ENCODE data around the gene PDK2.

PDK2 gene

DNA sequence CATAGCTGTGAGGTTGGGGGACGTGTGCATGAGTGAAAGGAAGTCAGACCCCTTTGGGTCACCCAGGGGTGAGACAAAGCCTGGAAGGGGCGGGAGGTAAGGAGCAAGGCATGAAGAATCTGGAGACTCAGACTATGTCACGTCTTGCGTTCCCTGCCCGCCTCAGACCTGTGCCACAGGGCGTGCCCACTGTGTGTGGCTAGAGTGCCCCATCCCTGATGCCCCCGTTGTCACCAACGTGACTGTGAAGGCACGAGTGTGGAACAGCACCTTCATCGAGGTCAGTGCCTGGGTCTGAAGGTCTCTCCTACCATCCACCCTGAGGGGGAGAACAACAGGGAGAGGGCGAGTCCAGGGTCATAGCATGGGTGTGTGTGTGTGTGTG, 15.1 kb upstream of the PDK2 start:
- no peak for DNase-seq

DNA sequence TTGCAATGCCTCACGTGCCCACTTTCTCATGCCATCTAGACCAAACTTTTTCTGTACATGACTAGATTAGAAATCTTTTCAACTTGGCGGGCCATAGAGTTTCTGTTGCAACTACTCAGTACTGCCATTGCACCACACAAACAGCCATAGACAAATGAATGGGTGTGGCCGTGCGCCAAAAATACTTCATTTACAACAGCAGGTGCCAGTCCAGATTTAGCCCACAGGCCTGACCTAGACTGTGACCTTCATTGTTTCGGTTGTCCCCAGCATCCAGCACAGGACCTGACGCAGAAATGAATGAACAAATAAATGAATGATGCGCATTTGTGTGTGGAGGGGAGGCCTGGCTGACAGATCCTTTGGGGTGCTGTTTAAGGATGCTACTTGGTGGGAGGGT, 14.3 kb upstream of the PDK2 start:
- DNase-seq, result no peak

DNA sequence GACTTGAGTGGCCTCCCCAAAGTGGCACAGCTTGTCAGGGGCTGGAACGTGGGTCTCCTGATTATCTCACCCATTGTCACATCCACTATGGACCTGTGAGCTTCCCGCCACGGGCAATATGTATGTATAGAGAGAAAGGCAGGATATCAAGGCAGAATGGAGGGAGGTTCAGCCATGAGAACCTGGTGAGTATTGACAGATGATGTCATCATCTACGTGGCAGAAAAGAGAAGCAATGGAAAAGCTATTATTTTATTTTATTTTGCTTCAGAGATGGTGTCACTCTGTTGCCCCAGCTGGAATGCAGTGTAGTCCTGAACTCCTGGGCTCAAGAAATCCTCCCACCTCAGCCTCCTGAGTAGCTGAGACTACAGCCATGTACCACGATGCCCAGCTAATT, 13.4 kb upstream of the PDK2 start:
- no peak for DNase-seq

DNA sequence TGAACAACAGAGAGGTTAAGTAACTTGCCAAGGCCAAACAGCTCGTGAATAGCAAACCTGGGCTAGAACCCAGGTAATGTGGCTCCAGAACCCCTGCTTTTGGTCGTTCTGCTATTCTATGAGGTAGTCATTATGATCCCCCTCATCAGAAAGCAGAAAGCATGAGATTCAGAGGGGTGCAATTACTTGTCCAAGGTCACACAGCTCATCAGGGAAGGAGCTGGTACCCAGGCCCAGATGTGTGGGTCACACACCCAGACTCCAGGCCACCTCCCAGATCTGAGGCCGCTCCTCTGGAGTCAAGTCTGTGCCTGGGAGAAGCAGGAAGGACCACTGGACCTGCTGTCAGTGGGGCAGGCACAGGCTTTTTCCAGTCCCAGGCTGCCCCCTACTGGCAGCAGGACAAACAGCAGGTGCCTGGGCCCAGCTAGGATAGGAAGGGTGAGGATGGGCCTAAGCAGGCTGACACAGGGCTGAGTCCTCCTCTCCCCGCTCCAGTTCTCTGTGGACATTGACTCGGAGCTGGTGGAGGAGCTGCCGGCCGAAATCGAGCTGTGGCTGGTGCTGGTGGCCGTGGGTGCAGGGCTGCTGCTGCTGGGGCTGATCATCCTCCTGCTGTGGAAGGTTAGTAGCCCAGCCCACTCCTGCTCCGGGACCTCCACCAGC, 7.8 kb upstream of the PDK2 start:
- DNase-seq, result peak; percentile 37

DNA sequence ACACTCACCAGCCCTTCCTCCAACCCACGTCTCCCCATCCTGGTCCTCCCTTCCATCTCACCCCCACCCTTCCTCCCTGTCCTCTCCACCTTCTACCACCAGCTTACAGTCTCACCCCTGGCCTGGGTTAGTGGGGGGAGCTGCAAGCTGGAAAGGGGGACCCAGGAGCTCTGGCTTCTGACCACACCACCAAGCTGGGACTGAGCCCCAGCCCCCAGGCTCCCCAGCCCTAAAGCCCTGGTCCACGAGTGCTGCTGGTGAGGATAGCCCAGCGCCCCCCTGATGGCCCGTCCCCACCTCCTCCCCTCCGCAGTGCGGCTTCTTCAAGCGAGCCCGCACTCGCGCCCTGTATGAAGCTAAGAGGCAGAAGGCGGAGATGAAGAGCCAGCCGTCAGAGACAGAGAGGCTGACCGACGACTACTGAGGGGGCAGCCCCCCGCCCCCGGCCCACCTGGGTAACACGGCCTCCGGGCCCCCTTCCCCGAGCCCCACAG, 7.2 kb upstream of the PDK2 start:
- DNase-seq, result no peak

DNA sequence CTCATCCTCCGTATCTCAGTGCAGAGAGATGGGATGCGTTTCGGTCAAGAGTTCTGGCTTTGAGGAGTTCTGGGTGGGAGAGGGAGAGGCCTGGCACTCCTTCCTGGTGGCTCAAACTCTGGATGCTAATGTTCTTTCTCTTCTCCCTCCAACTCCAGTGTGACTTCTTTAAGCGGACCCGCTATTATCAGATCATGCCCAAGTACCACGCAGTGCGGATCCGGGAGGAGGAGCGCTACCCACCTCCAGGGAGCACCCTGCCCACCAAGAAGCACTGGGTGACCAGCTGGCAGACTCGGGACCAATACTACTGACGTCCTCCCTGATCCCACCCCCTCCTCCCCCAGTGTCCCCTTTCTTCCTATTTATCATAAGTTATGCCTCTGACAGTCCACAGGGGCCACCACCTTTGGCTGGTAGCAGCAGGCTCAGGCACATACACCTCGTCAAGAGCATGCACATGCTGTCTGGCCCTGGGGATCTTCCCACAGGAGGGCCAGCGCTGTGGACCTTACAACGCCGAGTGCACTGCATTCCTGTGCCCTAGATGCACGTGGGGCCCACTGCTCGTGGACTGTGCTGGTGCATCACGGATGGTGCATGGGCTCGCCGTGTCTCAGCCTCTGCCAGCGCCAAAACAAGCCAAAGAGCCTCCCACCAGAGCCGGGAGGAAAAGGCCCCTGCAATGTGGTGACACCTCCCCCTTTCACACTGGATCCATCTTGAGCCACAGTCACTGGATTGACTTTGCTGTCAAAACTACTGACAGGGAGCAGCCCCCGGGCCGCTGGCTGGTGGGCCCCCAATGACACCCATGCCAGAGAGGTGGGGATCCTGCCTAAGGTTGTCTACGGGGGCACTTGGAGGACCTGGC, 6.0 kb upstream of the PDK2 start:
- no peak for DNase-seq

DNA sequence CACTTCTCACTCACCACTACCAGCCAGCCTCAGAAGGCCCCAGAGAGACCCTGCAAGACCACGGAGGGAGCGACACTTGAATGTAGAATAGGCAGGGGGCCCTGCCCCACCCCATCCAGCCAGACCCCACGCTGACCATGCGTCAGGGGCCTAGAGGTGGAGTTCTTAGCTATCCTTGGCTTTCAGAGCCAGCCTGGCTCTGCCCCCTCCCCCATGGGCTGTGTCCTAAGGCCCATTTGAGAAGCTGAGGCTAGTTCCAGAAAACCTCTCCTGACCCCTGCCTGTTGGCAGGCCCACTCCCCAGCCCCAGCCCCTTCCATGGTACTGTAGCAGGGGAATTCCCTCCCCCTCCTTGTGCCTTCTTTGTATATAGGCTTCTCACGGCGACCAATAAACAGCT, 5.1 kb upstream of the PDK2 start:
- no peak for DNase-seq

DNA sequence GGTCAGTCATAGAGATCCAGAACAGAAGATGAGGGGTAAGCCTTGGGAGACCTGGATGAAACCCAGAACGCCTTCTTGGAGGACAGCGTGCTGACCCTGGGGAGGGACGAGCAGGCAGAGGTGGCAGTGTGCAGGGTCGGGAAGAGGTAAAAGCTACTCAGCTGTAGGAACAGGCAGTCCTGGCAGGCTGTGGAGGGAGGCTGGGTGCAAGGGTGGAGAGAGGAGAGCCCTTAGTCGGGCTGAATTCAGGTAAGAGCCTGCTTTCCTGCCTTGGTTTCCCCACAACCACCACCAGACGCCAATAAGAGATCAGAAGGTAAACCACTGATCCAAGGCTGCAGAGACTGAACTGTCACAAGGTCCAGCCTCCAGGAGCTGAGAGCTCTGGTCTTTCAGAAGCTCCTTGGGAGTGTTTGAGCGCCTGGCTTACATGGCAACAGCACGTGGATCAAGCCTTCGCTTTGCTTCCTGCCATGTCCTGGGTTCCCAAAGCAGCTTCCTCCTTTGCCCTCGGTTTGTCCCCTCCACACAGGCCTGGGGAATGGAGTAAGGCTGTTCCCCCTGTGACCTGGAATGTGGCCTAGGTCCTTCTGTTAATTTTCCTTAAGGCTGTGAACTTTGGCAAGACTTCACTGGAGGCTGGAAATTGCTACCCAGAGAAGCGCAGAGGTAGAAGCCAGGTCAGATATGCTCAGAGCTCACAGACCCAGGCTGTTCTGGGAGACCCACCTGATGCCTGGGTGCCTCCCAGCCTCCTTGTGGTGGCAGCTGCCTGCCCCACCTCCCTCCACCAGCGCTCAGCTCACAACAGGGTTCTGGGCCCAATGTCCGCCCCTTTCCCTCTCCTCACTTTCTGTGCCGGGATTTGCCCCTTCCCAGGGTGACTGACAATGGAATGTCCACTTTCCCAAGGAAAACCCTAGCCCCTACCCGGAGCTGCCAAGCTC, 3.9 kb upstream of the PDK2 start:
- DNase-seq, result no peak

DNA sequence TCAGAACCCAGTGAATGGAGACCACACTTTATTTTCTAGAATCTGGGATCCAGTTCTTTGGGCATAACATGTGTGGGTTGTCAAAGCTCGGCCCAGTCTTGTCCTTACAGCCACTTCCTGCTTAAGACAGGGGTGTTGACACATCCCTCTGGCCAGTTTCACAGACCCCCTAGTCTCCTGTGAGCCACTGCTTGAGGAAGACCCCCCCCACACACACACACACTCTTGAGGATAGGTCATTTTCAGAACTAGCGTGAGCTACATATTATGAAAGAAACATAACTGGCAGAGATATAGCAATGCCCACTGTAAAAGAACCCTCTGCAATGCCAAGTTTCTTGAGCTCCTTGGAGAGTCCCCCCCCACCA, 3.2 kb upstream of the PDK2 start:
- DNase-seq, result no peak

DNA sequence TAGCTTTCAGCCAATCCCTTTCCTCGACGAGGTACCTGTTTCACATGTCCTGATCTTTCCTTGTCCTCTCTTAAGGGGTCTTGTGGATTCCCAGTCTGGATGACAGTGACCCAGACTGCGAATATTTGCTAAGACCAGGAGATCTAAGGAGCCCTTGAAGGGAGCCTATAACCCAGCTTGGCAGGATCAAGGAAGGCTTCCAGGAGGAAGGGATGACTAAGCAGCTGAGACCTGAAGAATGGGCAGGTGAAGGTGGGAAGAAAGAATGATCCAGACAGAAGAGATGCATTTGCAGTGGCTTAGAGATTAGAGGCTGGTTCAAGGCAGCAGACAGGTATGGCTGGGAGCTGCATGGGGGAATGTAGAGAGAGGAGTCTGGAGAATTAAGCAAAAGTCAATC, 1.9 kb upstream of the PDK2 start:
- no peak for DNase-seq

DNA sequence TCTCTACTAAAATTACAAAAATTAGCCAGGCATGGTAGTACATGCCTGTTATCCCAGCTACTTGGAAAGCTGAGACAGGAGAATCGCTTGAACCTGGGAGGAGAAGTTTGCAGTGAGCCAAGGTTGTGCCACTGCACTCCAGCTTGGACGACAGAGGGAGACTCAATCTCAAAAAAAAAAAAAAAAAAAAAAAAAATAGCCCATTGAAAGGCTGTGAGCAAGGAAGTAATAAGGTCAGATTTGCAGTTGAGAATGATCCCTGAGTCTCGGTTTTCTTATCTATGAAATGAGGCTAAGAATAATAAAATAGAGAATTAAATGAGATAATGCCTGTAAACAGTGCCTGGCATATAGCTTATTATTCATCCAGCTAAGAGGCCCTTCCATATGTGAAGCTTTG, 1.3 kb upstream of the PDK2 start:
- no peak for DNase-seq

DNA sequence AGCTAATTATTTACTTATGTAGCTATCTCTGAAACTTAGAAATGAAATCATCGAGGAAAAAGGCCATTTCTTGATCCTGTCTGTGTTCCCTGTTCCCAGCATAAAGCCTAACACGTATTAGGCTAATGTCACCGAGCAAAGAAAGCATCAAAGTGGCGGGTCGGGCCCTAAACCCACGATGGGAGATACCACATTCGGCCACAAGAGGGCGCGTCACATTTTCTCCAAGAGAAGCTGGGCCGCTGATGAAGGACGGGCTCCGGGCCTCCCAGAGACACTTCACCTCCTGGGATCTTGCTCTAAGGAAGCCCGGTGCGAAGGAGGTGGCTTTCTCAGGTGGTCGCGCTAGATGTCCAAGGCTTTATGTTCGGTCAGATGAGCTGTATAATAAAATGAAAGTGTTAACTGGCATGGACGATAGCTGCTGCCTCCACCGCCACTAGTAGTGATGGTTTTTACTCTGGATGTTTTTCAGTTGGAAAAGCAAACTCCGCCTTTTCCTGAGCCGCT, 853 bp upstream of the PDK2 start:
- peak; percentile 75 for DNase-seq

DNA sequence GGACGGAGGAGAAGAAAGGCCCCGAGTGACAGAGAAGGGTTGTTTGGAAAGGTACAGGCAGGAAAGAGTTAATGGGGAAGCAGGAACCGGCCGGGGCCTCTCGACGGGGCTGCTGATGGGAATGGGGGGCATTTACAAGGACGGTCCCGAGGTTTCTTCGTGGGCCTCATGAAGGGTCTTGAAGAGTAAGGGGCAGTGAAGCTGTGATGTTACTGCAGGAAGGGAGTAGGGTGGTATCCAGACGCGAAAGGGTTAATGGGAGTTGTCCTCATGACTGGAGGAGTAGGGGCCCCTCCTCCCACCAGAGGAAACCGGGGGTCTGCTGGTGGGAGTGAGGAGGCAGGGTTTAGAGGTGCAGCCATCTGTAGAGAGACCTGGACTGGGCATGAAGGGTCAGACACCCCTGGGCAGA, 481 bp downstream of the PDK2 start:
- DNase-seq, result no peak

DNA sequence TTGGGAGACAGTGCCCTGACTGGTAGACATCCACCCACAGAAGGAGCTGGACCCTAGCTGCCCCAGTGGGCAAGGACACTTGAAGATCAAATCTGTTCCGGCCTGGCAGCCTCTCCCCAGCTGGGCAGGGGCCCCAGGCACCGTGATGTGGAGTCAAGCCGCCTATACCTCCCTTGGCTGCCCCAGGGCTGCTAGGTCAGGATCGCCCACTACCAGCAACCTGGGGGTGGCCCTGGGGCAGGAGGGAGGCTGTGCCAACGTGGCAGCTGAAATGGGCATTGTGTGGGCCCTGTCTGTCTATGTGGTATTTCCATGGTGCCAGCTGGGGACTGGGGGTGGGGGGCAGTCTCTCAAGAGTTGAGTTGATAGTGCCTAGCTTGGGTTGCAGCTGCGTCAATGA, 941 bp downstream of the PDK2 start:
- DNase-seq, result no peak

DNA sequence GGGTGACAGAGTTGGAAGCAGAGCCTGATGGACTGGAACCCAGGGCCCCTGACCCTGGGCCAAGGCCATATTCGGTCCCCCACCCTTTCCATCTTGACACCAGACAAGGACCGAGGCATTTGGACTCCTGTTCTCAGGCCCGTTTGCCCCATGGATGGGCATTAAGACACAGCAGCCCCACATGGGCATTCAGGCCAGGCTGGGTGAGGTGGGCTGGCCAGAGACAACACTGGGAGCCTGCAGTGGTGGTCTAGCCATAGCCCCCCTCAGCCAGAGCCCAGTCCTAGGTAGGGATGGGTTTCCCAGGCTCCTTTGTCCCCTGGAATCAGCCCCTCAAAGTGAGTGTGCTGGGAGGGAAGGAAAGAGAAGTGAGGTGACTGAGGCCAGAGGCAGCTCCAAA, 1.6 kb downstream of the PDK2 start:
- DNase-seq, result no peak

DNA sequence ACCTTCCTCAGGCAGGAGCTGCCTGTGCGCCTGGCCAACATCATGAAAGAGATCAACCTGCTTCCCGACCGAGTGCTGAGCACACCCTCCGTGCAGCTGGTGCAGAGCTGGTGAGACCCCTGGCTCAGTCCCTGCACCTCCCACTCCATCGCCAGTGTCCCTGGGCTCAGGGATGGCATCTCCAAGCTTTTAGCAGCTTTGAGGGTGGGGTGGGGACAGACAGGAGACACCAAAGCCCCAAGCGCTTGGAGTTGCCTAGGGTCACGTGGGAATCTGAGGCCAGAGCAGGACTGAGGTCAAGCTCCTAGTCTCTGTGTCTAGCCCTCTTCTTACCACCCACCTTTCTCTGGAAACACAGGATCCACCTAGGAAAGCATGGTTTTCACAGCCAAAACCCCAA, 2.3 kb downstream of the PDK2 start:
- no peak for DNase-seq

DNA sequence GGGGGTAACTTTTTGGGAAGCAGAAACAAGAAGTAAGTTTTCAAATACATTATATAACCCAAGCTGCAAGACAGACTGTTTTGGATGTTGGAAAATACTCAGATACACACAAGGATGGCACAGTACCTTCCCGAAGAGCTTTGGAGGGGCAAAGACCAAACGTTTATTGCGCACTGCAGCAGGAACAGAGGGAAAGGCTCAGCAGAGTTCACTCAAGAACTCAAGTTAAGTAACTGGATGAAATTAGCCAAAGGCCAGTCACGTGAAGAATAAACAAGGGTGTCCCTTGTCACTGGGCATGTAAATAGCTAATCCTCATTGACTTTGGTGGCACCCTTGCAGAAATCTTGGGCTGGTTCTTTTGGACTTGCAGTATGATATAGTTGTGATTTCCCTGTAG, 2.8 kb downstream of the PDK2 start:
- DNase-seq, result no peak

DNA sequence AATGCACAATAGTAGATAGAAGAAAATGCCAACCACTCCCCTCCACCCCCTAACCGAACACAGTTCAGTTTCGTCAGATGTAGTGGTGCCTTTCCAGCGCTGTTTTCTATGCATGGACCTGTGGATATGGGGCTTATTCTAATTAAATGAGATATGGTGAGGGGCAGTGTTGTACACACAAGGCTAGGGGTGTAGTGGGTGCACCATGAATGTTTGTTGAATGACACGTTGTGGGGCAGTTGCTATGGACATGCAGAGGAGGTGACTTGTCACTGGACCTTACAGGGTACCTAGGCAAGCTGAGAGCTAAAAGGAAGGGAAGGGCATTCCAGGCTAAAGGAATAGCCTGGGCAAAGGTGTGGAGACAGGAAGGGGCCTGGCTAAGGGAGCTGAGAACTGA, 3.4 kb downstream of the PDK2 start:
- DNase-seq, result no peak

DNA sequence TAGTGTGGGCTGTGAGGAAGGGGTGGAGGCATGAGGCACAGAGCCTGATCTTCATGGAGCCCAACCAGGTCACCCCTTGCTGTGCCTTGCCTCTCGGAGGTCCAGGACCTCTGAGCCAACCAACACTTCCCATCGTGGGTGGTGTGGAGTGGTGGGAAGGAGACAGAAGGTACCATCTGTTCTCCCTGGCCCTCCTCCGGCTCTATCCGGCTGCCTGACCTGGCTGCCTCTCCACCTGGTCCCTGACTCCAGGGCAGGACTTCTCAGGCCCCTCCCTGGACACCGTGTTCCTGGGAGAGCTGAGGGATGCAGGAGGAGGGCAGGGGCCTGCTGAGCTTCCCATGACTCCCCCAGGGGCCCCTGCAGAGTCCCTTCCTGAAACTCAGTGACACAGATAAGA, 3.9 kb downstream of the PDK2 start:
- no peak for DNase-seq

DNA sequence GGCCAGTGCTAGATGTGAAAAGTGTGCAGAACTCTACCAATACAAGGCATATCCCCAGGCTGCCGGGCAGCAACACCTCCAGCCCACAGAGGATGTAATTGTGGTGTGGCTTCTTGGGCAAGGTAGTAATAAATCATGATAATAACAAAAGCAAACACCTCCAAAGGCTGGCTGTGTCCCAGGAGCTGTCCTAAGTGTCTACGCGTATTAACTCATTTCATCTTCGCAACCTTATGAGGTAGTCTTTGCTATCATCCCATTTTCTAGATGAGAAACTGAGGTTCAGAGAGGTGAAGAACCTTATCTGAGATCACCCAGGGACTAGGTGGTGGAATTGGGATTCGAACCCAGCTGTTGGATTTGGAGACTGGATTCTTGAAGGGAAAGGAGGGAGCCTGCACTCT, 5.3 kb downstream of the PDK2 start:
- no peak for DNase-seq

DNA sequence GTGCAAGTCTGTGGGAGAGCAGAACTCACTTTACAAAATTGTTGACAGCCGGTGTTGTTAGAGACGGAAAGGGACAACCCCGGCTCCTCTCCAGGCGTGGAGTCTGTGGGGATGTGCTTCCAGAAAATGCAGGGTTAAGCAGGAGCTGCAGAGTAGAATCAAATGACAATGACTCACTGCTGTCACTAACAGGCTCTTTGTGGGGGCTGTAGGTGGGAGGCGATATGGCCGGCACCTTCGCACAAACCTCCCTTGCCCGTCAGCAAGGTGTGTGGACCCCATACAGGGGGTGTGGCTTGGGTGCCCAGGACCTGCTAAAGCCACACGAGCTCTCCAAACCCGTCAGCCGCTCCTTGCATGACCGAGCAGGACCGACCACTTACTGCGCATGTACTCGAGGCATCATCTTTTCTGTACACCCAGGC, 5.8 kb downstream of the PDK2 start:
- DNase-seq, result no peak

DNA sequence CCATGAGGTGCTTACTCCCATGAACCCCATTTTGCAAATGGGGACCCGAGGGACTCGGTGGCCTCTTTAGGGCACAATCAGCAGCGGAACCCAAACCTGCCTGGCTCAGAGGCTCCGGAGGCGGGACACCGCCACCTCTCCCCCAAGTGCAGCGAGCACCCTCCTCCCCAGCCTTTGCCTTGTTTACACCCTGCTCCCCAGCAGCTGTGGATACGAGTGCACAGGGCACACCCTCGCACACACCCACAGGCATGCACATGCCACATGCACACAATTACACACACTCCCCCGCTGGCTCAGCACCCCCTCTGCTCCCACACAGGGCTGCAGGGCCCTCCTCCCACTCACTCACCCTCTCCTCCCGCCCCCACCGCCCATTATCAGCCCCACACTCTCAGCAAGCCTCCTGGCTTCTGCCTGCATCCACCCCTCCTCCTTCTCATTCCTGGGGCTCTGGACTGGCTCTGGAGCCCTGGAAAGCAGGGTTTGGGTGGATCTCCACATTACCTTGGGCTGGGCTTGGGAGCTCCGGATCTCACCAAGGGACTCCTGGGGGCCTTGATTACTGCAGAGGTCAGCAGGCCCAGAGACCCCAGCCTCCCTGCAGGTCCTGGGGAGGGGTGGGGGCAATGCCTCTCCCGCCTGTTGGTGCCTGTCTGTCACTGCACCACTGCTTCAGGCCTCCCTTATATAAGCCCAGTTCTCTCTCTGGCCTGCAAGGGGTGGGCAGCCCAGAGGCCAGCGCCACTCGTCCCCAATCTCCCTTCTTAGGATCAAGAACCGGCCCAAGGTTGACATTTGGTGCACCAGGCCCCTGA, 6.4 kb downstream of the PDK2 start:
- DNase-seq, result no peak

Measured in COR-L47 (cell line).